Suprapubic skin (tissue), 4 donors: ENCODE data around the gene TNFRSF13B. TPM values are rescaled to one million over a fixed set of nuclear protein-coding genes. Genes with fewer than 3 reads are reported as not detected.

ENCODE experiments used
- DNase-seq, 2 donors: peaks; one replicate each; pipeline ENCODE4 v3.0.0-alpha.2; 2019; ENCODE audit warnings: low spot score in 2 of 2
- H3K27ac ChIP-seq: fragments of 200-600 bp; sonication (generic); one replicate; pipeline ENCODE4 v1.5.1; 2019
- H3K27me3 ChIP-seq: fragments of 200-600 bp; sonication (generic); one replicate; pipeline ENCODE4 v1.5.1; 2019
- H3K36me3 ChIP-seq: fragments of 200-600 bp; sonication (generic); one replicate; pipeline ENCODE4 v1.5.1; 2019
- H3K4me1 ChIP-seq: fragments of 200-600 bp; sonication (generic); one replicate; pipeline ENCODE4 v1.5.1; 2019
- H3K4me3 ChIP-seq: fragments of 200-600 bp; sonication (generic); one replicate; pipeline ENCODE4 v1.5.1; 2019; ENCODE audit warnings: mild to moderate bottlenecking
- H3K9me3 ChIP-seq: fragments of 200-600 bp; sonication (generic); one replicate; pipeline ENCODE4 v1.5.1; 2019
- EP300 ChIP-seq: sonication (generic); formaldehyde crosslinking; IDR thresholded peaks from one replicate; pipeline ENCODE4 v1.6.1; 2017; ENCODE audit warnings: antibody characterized with exemption
- POLR2A ChIP-seq, 2 donors: fragments of 450-650 bp; IDR thresholded peaks; one replicate each; pipeline ENCODE4 v1.6.1; 2017; ENCODE audit warnings: antibody characterized with exemption in 2 of 2, mild to moderate bottlenecking in 2 of 2, moderate library complexity in 2 of 2
- POLR2AphosphoS5 ChIP-seq, 3 donors: sonication (generic); formaldehyde crosslinking; IDR thresholded peaks; one replicate each; pipeline ENCODE4 v1.6.1; 2017; ENCODE audit warnings: antibody characterized with exemption in 3 of 3
- WGBS: methylation state at CpG from one replicate; pipeline ENCODE4 v1.1.5; 2018; 5-methylcytosine and 5-hydroxymethylcytosine counted together
- total RNA-seq, 4 donors: library from RNA; depleted of rRNA; stranded (reverse); fragments of >200 nt; gene quantifications; one replicate each; pipeline ENCODE4 v1.1.0, GENCODE V29; 2016
- TF ChIP-seq, protein P1 (sequence below), 2 donors: fragments of 200-600 bp in 1 of 2; fragments of 450-650 bp in 1 of 2; sonication (generic) in 1 of 2; IDR thresholded peaks; one replicate each; pipeline ENCODE4 v1.5.1; 2016 to 2019; ENCODE audit warnings: antibody characterized with exemption in 2 of 2, mild to moderate bottlenecking in 1 of 2, moderate library complexity in 1 of 2

TNFRSF13B gene
- total RNA-seq, 4 donors from 2014 or later: 3.8 TPM; not detected in 3

DNA sequence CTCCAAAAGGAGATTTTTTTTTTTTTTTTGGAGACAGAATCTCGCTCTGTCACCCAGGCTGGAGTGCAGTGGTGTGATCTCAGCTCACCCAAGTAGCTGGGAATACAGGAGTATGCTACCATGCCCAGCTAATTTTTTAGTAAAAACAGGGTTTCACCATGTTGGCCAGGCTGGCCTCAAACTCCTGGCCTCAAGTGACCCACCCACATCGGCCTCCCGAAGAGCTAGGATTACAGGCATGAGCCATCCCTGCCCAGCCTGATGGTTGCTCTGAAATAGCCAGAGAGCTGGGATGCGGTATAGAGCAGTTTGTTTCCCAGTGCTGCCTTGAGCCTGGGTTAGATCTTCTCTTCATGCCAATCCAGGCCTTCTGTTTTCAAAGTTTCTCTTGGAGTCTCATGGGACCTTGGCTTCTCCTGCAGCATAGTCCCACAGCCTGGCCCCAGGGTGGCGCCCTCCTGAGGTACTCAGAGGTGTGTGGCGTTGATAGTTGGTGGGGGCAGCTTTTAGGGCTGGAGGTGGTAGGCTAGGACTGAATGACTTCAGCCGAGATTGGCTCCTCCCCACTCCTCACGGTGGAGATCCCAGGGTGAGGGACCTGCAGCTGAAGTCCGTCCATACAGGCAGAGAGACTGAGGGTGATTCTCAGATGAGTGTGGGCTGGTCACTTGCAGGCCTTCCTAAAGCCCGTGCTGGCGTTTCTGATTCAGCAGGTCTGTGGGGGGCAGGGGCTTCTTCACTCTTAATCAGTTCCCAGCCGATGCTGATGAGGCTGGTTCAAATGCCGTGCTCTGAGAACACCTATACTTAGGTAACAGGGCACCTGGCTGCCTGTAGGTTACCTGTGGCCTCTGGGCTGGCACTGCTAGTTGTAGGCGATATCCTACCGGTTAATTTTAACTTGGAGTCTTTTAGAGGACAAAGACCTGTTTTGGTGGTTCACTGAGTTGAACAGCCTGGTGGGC, 52.0 kb downstream of the TNFRSF13B start:
- H3K27ac ChIP-seq: no peak overlapping the region
- H3K27me3 ChIP-seq: no peaks in the 10 kb centered on the region
- WGBS: 84% methylated on average over 12 of the region's 15 CpGs
- peak in 1 of 2 donors; percentile 65 for DNase-seq
- no peaks in the 10 kb centered on the region for H3K4me1 ChIP-seq
- no peaks in the 10 kb centered on the region for H3K9me3 ChIP-seq
- no peak overlapping the region for H3K4me3 ChIP-seq
- TF ChIP-seq POLR2A (IDR thresholded peaks at IDR 0.05): no peak
- no peak for TF ChIP-seq POLR2AphosphoS5 (IDR thresholded peaks at IDR 0.05)
- no peak for TF ChIP-seq EP300
- TF ChIP-seq, protein P1, sequence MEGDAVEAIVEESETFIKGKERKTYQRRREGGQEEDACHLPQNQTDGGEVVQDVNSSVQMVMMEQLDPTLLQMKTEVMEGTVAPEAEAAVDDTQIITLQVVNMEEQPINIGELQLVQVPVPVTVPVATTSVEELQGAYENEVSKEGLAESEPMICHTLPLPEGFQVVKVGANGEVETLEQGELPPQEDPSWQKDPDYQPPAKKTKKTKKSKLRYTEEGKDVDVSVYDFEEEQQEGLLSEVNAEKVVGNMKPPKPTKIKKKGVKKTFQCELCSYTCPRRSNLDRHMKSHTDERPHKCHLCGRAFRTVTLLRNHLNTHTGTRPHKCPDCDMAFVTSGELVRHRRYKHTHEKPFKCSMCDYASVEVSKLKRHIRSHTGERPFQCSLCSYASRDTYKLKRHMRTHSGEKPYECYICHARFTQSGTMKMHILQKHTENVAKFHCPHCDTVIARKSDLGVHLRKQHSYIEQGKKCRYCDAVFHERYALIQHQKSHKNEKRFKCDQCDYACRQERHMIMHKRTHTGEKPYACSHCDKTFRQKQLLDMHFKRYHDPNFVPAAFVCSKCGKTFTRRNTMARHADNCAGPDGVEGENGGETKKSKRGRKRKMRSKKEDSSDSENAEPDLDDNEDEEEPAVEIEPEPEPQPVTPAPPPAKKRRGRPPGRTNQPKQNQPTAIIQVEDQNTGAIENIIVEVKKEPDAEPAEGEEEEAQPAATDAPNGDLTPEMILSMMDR (IDR thresholded peaks at IDR 0.05): no peak
- H3K36me3 ChIP-seq: no peaks in the 10 kb centered on the region

DNA sequence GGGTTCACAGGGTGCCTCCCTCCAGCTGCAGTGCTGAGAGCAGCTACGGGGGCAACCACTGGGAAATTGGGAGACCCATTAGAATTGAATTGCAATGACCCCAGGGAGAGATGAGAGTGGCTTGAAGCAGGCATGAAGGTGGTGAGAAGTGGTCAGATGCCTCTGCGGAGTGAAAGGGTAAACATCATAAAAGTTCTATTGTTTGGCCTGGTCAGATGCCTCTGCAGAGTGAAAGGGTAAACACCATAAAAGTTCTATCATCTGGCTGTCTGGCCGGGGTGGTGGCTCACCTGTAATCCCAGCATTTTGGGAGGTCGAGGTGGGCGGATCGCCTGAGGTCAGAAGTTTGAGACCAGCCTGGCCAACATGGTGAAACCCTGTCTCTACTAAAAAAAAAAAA, 53.5 kb downstream of the TNFRSF13B start:
- H3K9me3 ChIP-seq: no peaks in the 10 kb centered on the region
- H3K27ac ChIP-seq: no peak overlapping the region
- H3K4me3 ChIP-seq: no peak overlapping the region
- no peaks in the 10 kb centered on the region for H3K27me3 ChIP-seq
- WGBS: 85% methylated on average over 6 of the region's 6 CpGs
- DNase-seq: peak in 1 of 2 donors; percentile 32
- no peaks in the 10 kb centered on the region for H3K36me3 ChIP-seq
- no peaks in the 10 kb centered on the region for H3K4me1 ChIP-seq
- TF ChIP-seq POLR2A (IDR thresholded peaks at IDR 0.05) (no peak), POLR2AphosphoS5 (IDR thresholded peaks at IDR 0.05) (no peak), EP300 (no peak)
- TF ChIP-seq, protein P1 (IDR thresholded peaks at IDR 0.05): no peak

GRCh38 chr17:16917671-16918394, 54.1 kb downstream of the TNFRSF13B start:
- peak in 1 of 2 donors; percentile 37 for DNase-seq
- Histone ChIP-seq H3K4me1 (no peaks in the 10 kb centered on the region), H3K27me3 (no peaks in the 10 kb centered on the region), H3K4me3 (no peak overlapping the region), H3K27ac (no peak overlapping the region), H3K36me3 (no peaks in the 10 kb centered on the region), H3K9me3 (no peaks in the 10 kb centered on the region)
- no peak for TF ChIP-seq POLR2A (IDR thresholded peaks at IDR 0.05)
- TF ChIP-seq, protein P1 (IDR thresholded peaks at IDR 0.05): no peak
- TF ChIP-seq EP300: no peak
- no peak for TF ChIP-seq POLR2AphosphoS5 (IDR thresholded peaks at IDR 0.05)
- 84% methylated on average over 7 of the region's 7 CpGs for WGBS

- Histone ChIP-seq H3K4me1 (no peaks in the 10 kb centered on the region), H3K9me3 (no peaks in the 10 kb centered on the region), H3K27me3 (peaks cover 4% of the 10 kb centered on the region), H3K4me3 (no peak overlapping the region), H3K27ac (no peak overlapping the region), H3K36me3 (no peaks in the 10 kb centered on the region)
- DNase-seq: no peak
- TF ChIP-seq POLR2A (IDR thresholded peaks at IDR 0.05) (no peak), POLR2AphosphoS5 (IDR thresholded peaks at IDR 0.05) (no peak), EP300 (no peak)
- TF ChIP-seq, protein P1 (IDR thresholded peaks at IDR 0.05): no peak
- 89% methylated on average over 4 of the region's 5 CpGs for WGBS
Measured at GRCh38 chr17:16916557-16916920, 55.4 kb downstream of the TNFRSF13B start.
